WTC11 (cell line): Measurements from ENCODE around the gene SPHKAP. TPM values are rescaled to one million over a fixed set of nuclear protein-coding genes. Genes with fewer than 3 reads are reported as not detected.

Source experiments
- ATAC-seq: fragments of 200-7000 bp; cut with Tn5 transposase; 2 replicates; pipeline ENCODE4 v1.10.0; 2021; ENCODE audit warnings: mild to moderate bottlenecking, moderate library complexity
- CTCF ChIA-PET: fragments of 300-600 bp; sonication (Branson Sonifier 250); formaldehyde crosslinking; loops from one replicate; lab custom pipeline; 2021; ENCODE audit warnings: antibody characterized with exemption; lab: Charles Lee
- POLR2A ChIA-PET: fragments of 350-600 bp; sonication (Branson Sonifier 250); formaldehyde crosslinking; loops from one replicate; lab custom pipeline; 2021; ENCODE audit warnings: antibody characterized with exemption; lab: Charles Lee
- DNase-seq: peaks from one replicate; pipeline ENCODE4 v3.0.0; 2021; ENCODE audit warnings: low spot score
- H3K27ac Mint-ChIP-seq: 2 replicates; pipeline ENCODE4 v1.8.0; 2021; ENCODE audit warnings: mixed read lengths
- H3K27me3 Mint-ChIP-seq: 2 replicates; pipeline ENCODE4 v1.8.0; 2021; ENCODE audit warnings: low read depth, mild to moderate bottlenecking, moderate library complexity, mixed read lengths
- H3K36me3 Mint-ChIP-seq: 2 replicates; pipeline ENCODE4 v1.8.0; 2021; ENCODE audit warnings: mixed read lengths
- H3K4me1 Mint-ChIP-seq: 2 replicates; pipeline ENCODE4 v1.8.0; 2022; ENCODE audit warnings: mixed read lengths
- H3K4me3 Mint-ChIP-seq: 2 replicates; pipeline ENCODE4 v1.8.0; 2021; ENCODE audit warnings: mild to moderate bottlenecking, moderate library complexity, mixed read lengths
- H3K9me3 Mint-ChIP-seq: 2 replicates; pipeline ENCODE4 v1.8.0; 2021; ENCODE audit warnings: mixed read lengths
- E2F5 ChIP-seq: sonication (generic); formaldehyde crosslinking; IDR thresholded peaks from 2 replicates; pipeline ENCODE4 v1.8.1; 2022; ENCODE audit warnings: mild to moderate bottlenecking, moderate library complexity, missing genetic modification reagents
- EMX1 ChIP-seq: fragments of 250-450 bp; sonication (Bioruptor Pico); IDR thresholded peaks from 2 replicates; pipeline ENCODE4 v1.8.0; 2021; ENCODE audit warnings: mild to moderate bottlenecking
- ETV6 ChIP-seq: sonication (generic); formaldehyde crosslinking; IDR thresholded peaks from 2 replicates; pipeline ENCODE4 v1.8.1; 2022; ENCODE audit warnings: mild to moderate bottlenecking, missing genetic modification reagents
- IRF2 ChIP-seq: sonication (generic); formaldehyde crosslinking; IDR thresholded peaks from 2 replicates; pipeline ENCODE4 v1.8.0; 2022; ENCODE audit warnings: low read depth, missing genetic modification reagents, borderline replicate concordance
- NR1H2 ChIP-seq: sonication (generic); formaldehyde crosslinking; IDR thresholded peaks from 2 replicates; pipeline ENCODE4 v1.9.0; 2021; ENCODE audit warnings: mild to moderate bottlenecking, moderate library complexity, missing genetic modification reagents
- RORB ChIP-seq: fragments of 250-450 bp; sonication (Bioruptor Pico); IDR thresholded peaks from 2 replicates; pipeline ENCODE4 v1.9.0; 2021; ENCODE audit warnings: mild to moderate bottlenecking
- STAT6 ChIP-seq: sonication (generic); formaldehyde crosslinking; conservative IDR thresholded peaks from 2 replicates; pipeline ENCODE4 v1.8.1; 2023; ENCODE audit warnings: mild to moderate bottlenecking, low read depth, missing genetic modification reagents, moderate library complexity
- TCF7 ChIP-seq: sonication (generic); formaldehyde crosslinking; IDR thresholded peaks from 2 replicates; pipeline ENCODE4 v1.8.0; 2022; ENCODE audit warnings: mild to moderate bottlenecking, low read depth, missing genetic modification reagents, moderate library complexity
- ZMAT4 ChIP-seq: fragments of 250-450 bp; sonication (Bioruptor Pico); IDR thresholded peaks from 2 replicates; pipeline ENCODE4 v1.9.0; 2021; ENCODE audit warnings: mild to moderate bottlenecking
- ZNF121 ChIP-seq: sonication (generic); formaldehyde crosslinking; IDR thresholded peaks from 2 replicates; pipeline ENCODE4 v1.8.0; 2023; ENCODE audit warnings: missing genetic modification reagents
- ZNF232 ChIP-seq: sonication (generic); formaldehyde crosslinking; IDR thresholded peaks from 2 replicates; pipeline ENCODE4 v1.8.0; 2022; ENCODE audit warnings: mild to moderate bottlenecking, missing genetic modification reagents
- total RNA-seq: library from RNA; stranded (reverse); gene quantifications from 3 replicates; pipeline ENCODE4 v1.2.3, GENCODE V29; 2021
- TF ChIP-seq, protein P1 (sequence below): sonication (generic); formaldehyde crosslinking; IDR thresholded peaks from 2 replicates; pipeline ENCODE4 v1.8.1; 2022; ENCODE audit warnings: mild to moderate bottlenecking, missing genetic modification reagents, moderate library complexity, borderline replicate concordance
- TF ChIP-seq, protein P2 (sequence below): sonication (generic); formaldehyde crosslinking; IDR thresholded peaks from 2 replicates; pipeline ENCODE4 v1.8.1; 2023; ENCODE audit warnings: mild to moderate bottlenecking, missing genetic modification reagents, moderate library complexity
- TF ChIP-seq, protein P3 (sequence below): sonication (generic); formaldehyde crosslinking; IDR thresholded peaks from 2 replicates; pipeline ENCODE4 v1.8.1; 2023; ENCODE audit warnings: mild to moderate bottlenecking, missing genetic modification reagents, borderline replicate concordance

The SPHKAP gene
- total RNA-seq, 1 experiment from 2014 or later = not detected

DNA sequence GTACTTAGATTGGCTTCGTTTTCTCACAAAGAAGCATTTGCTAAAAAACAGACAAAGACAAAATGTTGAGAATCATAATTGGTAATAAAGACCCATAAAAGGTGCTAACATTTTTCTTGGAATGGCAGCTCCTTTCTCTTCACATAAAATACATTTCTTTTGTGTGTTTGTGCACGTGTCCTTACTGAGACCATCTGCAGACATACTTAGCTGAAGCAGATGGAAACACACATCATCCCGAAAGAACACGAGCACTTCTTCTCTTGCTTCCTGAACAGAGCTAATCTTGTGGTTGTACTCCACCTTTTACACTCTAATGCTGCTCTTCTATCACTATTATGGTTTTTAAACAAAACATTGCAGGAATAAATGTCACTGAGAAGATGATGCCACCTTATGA, 142.5 kb downstream of the SPHKAP start (continued):
- TF ChIP-seq, protein P1, sequence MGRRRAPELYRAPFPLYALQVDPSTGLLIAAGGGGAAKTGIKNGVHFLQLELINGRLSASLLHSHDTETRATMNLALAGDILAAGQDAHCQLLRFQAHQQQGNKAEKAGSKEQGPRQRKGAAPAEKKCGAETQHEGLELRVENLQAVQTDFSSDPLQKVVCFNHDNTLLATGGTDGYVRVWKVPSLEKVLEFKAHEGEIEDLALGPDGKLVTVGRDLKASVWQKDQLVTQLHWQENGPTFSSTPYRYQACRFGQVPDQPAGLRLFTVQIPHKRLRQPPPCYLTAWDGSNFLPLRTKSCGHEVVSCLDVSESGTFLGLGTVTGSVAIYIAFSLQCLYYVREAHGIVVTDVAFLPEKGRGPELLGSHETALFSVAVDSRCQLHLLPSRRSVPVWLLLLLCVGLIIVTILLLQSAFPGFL (CRISPR knock-in tag) = no peak
- no peak for TF ChIP-seq IRF2 (CRISPR knock-in tag)
- TF ChIP-seq ZNF121 = no peak

DNA sequence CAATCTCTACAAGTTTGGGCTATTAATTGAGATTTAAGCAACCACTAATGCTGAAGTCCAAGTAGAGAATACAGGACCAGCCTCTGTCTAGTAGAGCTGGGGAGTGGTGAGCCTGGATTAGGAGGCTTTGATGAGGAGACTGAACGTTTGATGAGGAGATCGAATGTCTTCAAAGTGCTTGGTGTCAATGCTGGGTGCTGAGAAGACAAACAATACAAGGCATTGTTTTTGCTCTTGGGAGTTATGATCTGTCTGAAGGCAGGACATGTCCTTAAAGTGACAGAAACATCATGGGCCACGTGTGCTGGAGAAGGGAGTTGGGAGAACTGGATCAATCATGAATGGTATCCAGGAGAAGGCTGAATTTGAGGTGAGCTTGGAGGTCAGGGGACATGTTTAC, 143.6 kb downstream of the SPHKAP start:
- H3K9me3 Mint-ChIP-seq = peaks cover 9% of the 10 kb centered on the region
- DNase-seq (no peak), ATAC-seq (no peak)
- no peaks in the 10 kb centered on the region for H3K36me3 Mint-ChIP-seq
- POLR2A ChIA-PET = no interaction called here
- no peak overlapping the region for H3K27ac Mint-ChIP-seq
- H3K4me1 Mint-ChIP-seq = no peaks in the 10 kb centered on the region
- no peak overlapping the region for H3K4me3 Mint-ChIP-seq
- no peaks in the 10 kb centered on the region for H3K27me3 Mint-ChIP-seq
- TF ChIP-seq, protein P2, sequence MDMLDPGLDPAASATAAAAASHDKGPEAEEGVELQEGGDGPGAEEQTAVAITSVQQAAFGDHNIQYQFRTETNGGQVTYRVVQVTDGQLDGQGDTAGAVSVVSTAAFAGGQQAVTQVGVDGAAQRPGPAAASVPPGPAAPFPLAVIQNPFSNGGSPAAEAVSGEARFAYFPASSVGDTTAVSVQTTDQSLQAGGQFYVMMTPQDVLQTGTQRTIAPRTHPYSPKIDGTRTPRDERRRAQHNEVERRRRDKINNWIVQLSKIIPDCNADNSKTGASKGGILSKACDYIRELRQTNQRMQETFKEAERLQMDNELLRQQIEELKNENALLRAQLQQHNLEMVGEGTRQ = no peak
- TF ChIP-seq, protein P1 (CRISPR knock-in tag) = no peak
- TF ChIP-seq, protein P3, sequence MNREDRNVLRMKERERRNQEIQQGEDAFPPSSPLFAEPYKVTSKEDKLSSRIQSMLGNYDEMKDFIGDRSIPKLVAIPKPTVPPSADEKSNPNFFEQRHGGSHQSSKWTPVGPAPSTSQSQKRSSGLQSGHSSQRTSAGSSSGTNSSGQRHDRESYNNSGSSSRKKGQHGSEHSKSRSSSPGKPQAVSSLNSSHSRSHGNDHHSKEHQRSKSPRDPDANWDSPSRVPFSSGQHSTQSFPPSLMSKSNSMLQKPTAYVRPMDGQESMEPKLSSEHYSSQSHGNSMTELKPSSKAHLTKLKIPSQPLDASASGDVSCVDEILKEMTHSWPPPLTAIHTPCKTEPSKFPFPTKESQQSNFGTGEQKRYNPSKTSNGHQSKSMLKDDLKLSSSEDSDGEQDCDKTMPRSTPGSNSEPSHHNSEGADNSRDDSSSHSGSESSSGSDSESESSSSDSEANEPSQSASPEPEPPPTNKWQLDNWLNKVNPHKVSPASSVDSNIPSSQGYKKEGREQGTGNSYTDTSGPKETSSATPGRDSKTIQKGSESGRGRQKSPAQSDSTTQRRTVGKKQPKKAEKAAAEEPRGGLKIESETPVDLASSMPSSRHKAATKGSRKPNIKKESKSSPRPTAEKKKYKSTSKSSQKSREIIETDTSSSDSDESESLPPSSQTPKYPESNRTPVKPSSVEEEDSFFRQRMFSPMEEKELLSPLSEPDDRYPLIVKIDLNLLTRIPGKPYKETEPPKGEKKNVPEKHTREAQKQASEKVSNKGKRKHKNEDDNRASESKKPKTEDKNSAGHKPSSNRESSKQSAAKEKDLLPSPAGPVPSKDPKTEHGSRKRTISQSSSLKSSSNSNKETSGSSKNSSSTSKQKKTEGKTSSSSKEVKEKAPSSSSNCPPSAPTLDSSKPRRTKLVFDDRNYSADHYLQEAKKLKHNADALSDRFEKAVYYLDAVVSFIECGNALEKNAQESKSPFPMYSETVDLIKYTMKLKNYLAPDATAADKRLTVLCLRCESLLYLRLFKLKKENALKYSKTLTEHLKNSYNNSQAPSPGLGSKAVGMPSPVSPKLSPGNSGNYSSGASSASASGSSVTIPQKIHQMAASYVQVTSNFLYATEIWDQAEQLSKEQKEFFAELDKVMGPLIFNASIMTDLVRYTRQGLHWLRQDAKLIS (CRISPR knock-in tag) = no peak
- TF ChIP-seq ZNF232 (CRISPR knock-in tag) = no peak
- TF ChIP-seq ZMAT4 (CRISPR knock-in tag) = no peak
- no peak for TF ChIP-seq EMX1 (CRISPR knock-in tag)
- no peak for TF ChIP-seq NR1H2
- no peak for TF ChIP-seq ETV6 (CRISPR knock-in tag)
- TF ChIP-seq RORB (CRISPR knock-in tag) = no peak
- CTCF ChIA-PET = no interaction called here

GRCh38 chr2:228023619-228024018, 157.9 kb downstream of the SPHKAP start:
- Mint-ChIP-seq H3K27me3 (no peaks in the 10 kb centered on the region), H3K27ac (no peak overlapping the region), H3K4me3 (no peak overlapping the region), H3K4me1 (peaks cover 4% of the 10 kb centered on the region; the same call in 1 of the 2 replicates), H3K36me3 (peaks cover 1% of the 10 kb centered on the region; the same call in 1 of the 2 replicates), H3K9me3 (peaks cover 32% of the 10 kb centered on the region)
- ATAC-seq (no peak), DNase-seq (no peak)
- ChIA-PET POLR2A (no interaction called here), CTCF (no interaction called here)
- TF ChIP-seq, protein P2 = peak; percentile 37
- no peak for TF ChIP-seq TCF7 (CRISPR knock-in tag)

GRCh38 chr2:228018311-228018710, 163.2 kb downstream of the SPHKAP start:
- ChIA-PET POLR2A (no interaction called here), CTCF (no interaction called here)
- Mint-ChIP-seq H3K4me3 (no peak overlapping the region), H3K27ac (no peak overlapping the region), H3K27me3 (no peaks in the 10 kb centered on the region), H3K9me3 (peaks cover 21% of the 10 kb centered on the region), H3K4me1 (peaks cover 23% of the 10 kb centered on the region), H3K36me3 (no peaks in the 10 kb centered on the region; the same call in 1 of the 2 replicates)
- DNase-seq = no peak
- ATAC-seq = no peak
- no peak for TF ChIP-seq E2F5
- TF ChIP-seq ZNF121 = no peak
- no peak for TF ChIP-seq STAT6
